HFF-Myc (cell line): ENCODE measurements around the gene CTRL.

Source experiments
- DNase-seq: peaks from one replicate; pipeline ENCODE4 v3.0.0-alpha.2; 2011; ENCODE audit warnings: low read depth; ENCODE audit errors: extremely low read depth
- H3K4me3 ChIP-seq: replicated peaks from 2 replicates; pipeline ENCODE4 v1.5.1; 2011; ENCODE audit warnings: low read depth, mild to moderate bottlenecking, control low read depth, low read length
- TF ChIP-seq, protein P1 (sequence below): IDR thresholded peaks from 2 replicates; pipeline ENCODE4 v1.5.1; 2012; ENCODE audit warnings: mild to moderate bottlenecking, low read depth, low read length, control low read depth; ENCODE audit errors: missing control alignments

The CTRL gene

GRCh38 chr16:67914758-67915495, 16.7 kb downstream of the CTRL start:
- TF ChIP-seq, protein P1, sequence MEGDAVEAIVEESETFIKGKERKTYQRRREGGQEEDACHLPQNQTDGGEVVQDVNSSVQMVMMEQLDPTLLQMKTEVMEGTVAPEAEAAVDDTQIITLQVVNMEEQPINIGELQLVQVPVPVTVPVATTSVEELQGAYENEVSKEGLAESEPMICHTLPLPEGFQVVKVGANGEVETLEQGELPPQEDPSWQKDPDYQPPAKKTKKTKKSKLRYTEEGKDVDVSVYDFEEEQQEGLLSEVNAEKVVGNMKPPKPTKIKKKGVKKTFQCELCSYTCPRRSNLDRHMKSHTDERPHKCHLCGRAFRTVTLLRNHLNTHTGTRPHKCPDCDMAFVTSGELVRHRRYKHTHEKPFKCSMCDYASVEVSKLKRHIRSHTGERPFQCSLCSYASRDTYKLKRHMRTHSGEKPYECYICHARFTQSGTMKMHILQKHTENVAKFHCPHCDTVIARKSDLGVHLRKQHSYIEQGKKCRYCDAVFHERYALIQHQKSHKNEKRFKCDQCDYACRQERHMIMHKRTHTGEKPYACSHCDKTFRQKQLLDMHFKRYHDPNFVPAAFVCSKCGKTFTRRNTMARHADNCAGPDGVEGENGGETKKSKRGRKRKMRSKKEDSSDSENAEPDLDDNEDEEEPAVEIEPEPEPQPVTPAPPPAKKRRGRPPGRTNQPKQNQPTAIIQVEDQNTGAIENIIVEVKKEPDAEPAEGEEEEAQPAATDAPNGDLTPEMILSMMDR = no peak
- H3K4me3 ChIP-seq = no peak overlapping the region
- no peak for DNase-seq

- no peak overlapping the region for H3K4me3 ChIP-seq
- DNase-seq = peak; percentile 48
- TF ChIP-seq, protein P1 = no peak
These were observed 21.5 kb downstream of the CTRL start for GRCh38 chr16:67910158-67910557.

- TF ChIP-seq, protein P1 = no peak
- H3K4me3 ChIP-seq = no peak overlapping the region
- DNase-seq = no peak
These were observed 22.5 kb downstream of the CTRL start for GRCh38 chr16:67909056-67909742.

DNA sequence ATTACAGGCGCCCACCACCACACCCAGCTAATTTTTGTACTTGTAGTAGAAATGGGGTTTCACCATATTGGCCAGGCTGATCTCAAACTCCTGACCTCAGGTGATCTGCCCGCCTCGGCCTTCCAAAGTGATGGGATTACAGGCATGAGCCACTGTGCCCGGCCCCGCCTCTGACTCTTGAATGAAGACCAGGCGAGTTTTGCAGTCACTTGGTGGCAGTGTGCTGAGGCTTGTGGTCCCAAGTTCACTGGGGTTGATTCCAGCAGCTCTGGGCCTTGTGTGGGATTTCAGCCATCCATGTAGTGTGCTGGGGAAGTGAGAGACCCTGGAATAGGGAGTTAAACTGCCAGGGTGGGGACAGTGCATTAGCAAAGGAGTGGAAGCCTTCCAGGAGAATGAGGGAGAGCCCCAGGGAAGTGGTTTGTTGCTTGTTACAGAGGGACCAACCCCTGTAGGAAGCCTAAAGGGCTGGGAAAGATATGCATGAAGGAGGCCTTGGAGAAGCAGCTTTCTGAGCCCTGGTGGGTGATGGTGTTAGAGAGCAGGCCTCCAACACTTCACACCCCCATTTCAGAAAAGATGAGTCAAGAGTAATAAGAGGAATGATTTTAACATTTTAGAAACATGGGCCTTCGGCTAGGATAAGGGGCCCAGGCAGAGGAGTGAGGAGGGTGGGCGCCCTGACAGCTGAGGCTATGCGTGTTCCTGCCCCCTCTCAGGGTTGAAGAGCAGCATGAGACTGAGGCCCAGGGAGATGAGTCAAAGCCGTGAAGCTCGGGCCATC, 24.1 kb downstream of the CTRL start:
- TF ChIP-seq, protein P1 = no peak
- H3K4me3 ChIP-seq = no peak overlapping the region
- no peak for DNase-seq

GRCh38 chr16:67902831-67903230, 28.8 kb downstream of the CTRL start:
- no peak for DNase-seq
- TF ChIP-seq, protein P1 = no peak
- no peak overlapping the region for H3K4me3 ChIP-seq

- H3K4me3 ChIP-seq = no peak overlapping the region
- no peak for DNase-seq
- TF ChIP-seq, protein P1 = no peak
These were observed 29.9 kb downstream of the CTRL start for GRCh38 chr16:67901734-67902133.
